HL-60 (cell line): ENCODE data around the gene CYSLTR2.
"Not testable (repeated sequence)": the region's sequence is repeated elsewhere in the genome, so short reads cannot be mapped to it uniquely, and the experiment has no call there.

Experiments used
- DNase-seq, 2 experiments: peaks; one replicate each; pipeline ENCODE4 v3.0.0-alpha.2; 2010 to 2020; ENCODE audit warnings: low read depth in 1 of 2, low spot score in 1 of 2
- H3K27ac ChIP-seq: fragments of 250-450 bp; sonication (Bioruptor Pico); replicated peaks from 2 replicates; pipeline ENCODE4 v1.5.1; 2020; ENCODE audit warnings: mild to moderate bottlenecking, moderate library complexity
- H3K27me3 ChIP-seq: fragments of 250-450 bp; sonication (Bioruptor Pico); 2 replicates; pipeline ENCODE4 v1.5.1; 2021; ENCODE audit warnings: mild to moderate bottlenecking, moderate library complexity; ENCODE audit not compliant: insufficient read depth, poor library complexity, severe bottlenecking
- H3K4me3 ChIP-seq: replicated peaks from 2 replicates; pipeline ENCODE4 v1.5.1; 2011; ENCODE audit warnings: mild to moderate bottlenecking, control low read depth, low read length; ENCODE audit not compliant: insufficient read depth
- CTCF ChIP-seq: IDR thresholded peaks from one replicate; pipeline ENCODE4 v1.5.1; 2011; ENCODE audit warnings: low read length, control low read depth, inconsistent platforms; ENCODE audit not compliant: insufficient read depth
- GABPA ChIP-seq: IDR thresholded peaks from 2 replicates; pipeline ENCODE4 v1.6.1; 2012; ENCODE audit warnings: low read depth
- POLR2AphosphoS5 ChIP-seq: IDR thresholded peaks from 2 replicates; pipeline ENCODE4 v1.6.1; 2012; ENCODE audit warnings: low read depth
- REST ChIP-seq: IDR thresholded peaks from 2 replicates; pipeline ENCODE4 v1.6.1; 2012; ENCODE audit warnings: low read depth; ENCODE audit not compliant: insufficient replicate concordance
- SPI1 ChIP-seq: IDR thresholded peaks from 2 replicates; pipeline ENCODE4 v1.6.1; 2012; ENCODE audit warnings: low read depth, mild to moderate bottlenecking, borderline replicate concordance

Gene CYSLTR2

GRCh38 chr13:48667136-48667535 is 13.4 kb downstream of the CYSLTR2 start:
- Histone ChIP-seq H3K27ac (no peak overlapping the region), H3K4me3 (no peak overlapping the region), H3K27me3 (no peaks in the 10 kb centered on the region)
- no peak for TF ChIP-seq REST
- TF ChIP-seq POLR2AphosphoS5, result no peak
- no peak for TF ChIP-seq SPI1
- TF ChIP-seq CTCF, result no peak
- no peak for TF ChIP-seq GABPA
- no peak for DNase-seq

GRCh38 chr13:48671421-48671820 is 17.7 kb downstream of the CYSLTR2 start:
- H3K27me3 ChIP-seq, H3K27ac ChIP-seq, DNase-seq, H3K4me3 ChIP-seq: not testable (repeated sequence)

GRCh38 chr13:48675247-48675646 is 21.5 kb downstream of the CYSLTR2 start:
- no peak for DNase-seq
- TF ChIP-seq GABPA, result no peak
- TF ChIP-seq REST, result no peak
- TF ChIP-seq SPI1, result no peak
- TF ChIP-seq CTCF, result no peak
- no peak for TF ChIP-seq POLR2AphosphoS5
- Histone ChIP-seq H3K27me3 (no peaks in the 10 kb centered on the region), H3K4me3 (no peak overlapping the region), H3K27ac (no peak overlapping the region)

DNA sequence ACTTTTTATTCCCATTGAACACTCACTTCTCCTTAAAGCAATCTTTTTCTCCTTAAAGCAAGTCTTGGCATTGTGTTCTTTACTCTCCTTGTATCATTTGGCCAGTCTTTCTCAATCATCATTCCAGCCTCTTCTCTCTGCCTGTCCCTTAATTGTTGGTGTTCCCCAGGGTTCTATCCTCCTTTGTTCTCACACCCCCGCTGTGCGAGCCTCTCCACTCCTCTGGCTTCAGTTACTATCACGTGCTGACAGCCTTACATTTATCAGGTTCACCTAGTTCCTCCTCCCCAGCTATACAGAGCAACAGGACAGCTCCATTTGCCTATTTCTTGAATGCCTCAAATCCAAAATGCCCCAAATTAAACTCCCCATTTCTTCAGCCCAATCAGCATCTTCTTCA is 24.6 kb downstream of the CYSLTR2 start:
- no peak for DNase-seq
- TF ChIP-seq CTCF (no peak), GABPA (no peak), REST (no peak), POLR2AphosphoS5 (no peak), SPI1 (no peak)
- no peaks in the 10 kb centered on the region for H3K27me3 ChIP-seq
- H3K4me3 ChIP-seq, result no peak overlapping the region
- H3K27ac ChIP-seq, result no peak overlapping the region
